Activated naive CD4-positive, alpha-beta T cell treated with Interleukin-2 at 50 U/mL for 16 hours (primary cell): ENCODE measurements around the gene ACTA2.

Experiments
- DNase-seq: peaks from one replicate; pipeline ENCODE4 v3.0.0-alpha.2; 2020

Gene ACTA2

GRCh38 chr10:88980800-88981199 is 28.2 kb upstream of the ACTA2 start:
- no peak for DNase-seq

GRCh38 chr10:88980247-88980646 is 27.7 kb upstream of the ACTA2 start:
- no peak for DNase-seq

GRCh38 chr10:88979603-88980002 is 27.0 kb upstream of the ACTA2 start:
- no peak for DNase-seq

GRCh38 chr10:88979153-88979562 is 26.6 kb upstream of the ACTA2 start:
- DNase-seq = no peak

GRCh38 chr10:88978463-88978862 is 25.9 kb upstream of the ACTA2 start:
- DNase-seq = no peak

GRCh38 chr10:88975377-88975720 is 22.8 kb upstream of the ACTA2 start:
- no peak for DNase-seq

- no peak for DNase-seq
These were observed 22.1 kb upstream of the ACTA2 start for GRCh38 chr10:88974446-88975376.

- no peak for DNase-seq
These were observed 21.4 kb upstream of the ACTA2 start for GRCh38 chr10:88974012-88974411.

- no peak for DNase-seq
These were observed 18.9 kb upstream of the ACTA2 start for GRCh38 chr10:88971221-88972061.

- no peak for DNase-seq
These were observed 15.8 kb upstream of the ACTA2 start for GRCh38 chr10:88968391-88968790.

- DNase-seq = no peak
These were observed 14.2 kb upstream of the ACTA2 start for GRCh38 chr10:88966797-88967196.

- no peak for DNase-seq
These were observed 12.4 kb upstream of the ACTA2 start for GRCh38 chr10:88964869-88965415.

- no peak for DNase-seq
These were observed 11.8 kb upstream of the ACTA2 start for GRCh38 chr10:88964360-88964759.

GRCh38 chr10:88963318-88963717 is 10.7 kb upstream of the ACTA2 start:
- DNase-seq = no peak

- DNase-seq = no peak
These were observed 9.8 kb upstream of the ACTA2 start for GRCh38 chr10:88962336-88962735.

- no peak for DNase-seq
These were observed 8.7 kb upstream of the ACTA2 start for GRCh38 chr10:88961266-88961665.

GRCh38 chr10:88960802-88961201 is 8.2 kb upstream of the ACTA2 start:
- DNase-seq = no peak

GRCh38 chr10:88958721-88959120 is 6.1 kb upstream of the ACTA2 start:
- DNase-seq = no peak

- no peak for DNase-seq
These were observed 4.8 kb upstream of the ACTA2 start for GRCh38 chr10:88957381-88957780.

GRCh38 chr10:88954458-88955083 is 2.0 kb upstream of the ACTA2 start:
- DNase-seq = no peak

GRCh38 chr10:88953662-88954061 is 1.1 kb upstream of the ACTA2 start:
- DNase-seq = no peak

GRCh38 chr10:88949912-88950837 is 2.4 kb downstream of the ACTA2 start:
- DNase-seq = no peak
